Vagina (tissue), 2 donors: ENCODE results near the gene PPP1R13B. TPM values are rescaled to one million over a fixed set of nuclear protein-coding genes. Genes with fewer than 3 reads are reported as not detected.

ENCODE experiments used
- DNase-seq, 2 donors: peaks; one replicate each; pipeline ENCODE4 v3.0.0-alpha.2; 2017; ENCODE audit errors: extremely low spot score in 2 of 2
- H3K27ac ChIP-seq: fragments of 200-600 bp; sonication (generic); one replicate; pipeline ENCODE4 v1.5.1; 2019
- H3K27me3 ChIP-seq: fragments of 200-600 bp; sonication (generic); one replicate; pipeline ENCODE4 v1.5.1; 2019
- H3K36me3 ChIP-seq, 2 donors: fragments of 200-600 bp; sonication (generic); one replicate each; pipeline ENCODE4 v1.5.1; 2017 to 2019
- H3K4me1 ChIP-seq: fragments of 200-600 bp; sonication (generic); one replicate; pipeline ENCODE4 v1.5.1; 2019
- H3K4me3 ChIP-seq, 2 donors: fragments of 200-600 bp; sonication (generic); 1 replicate in 1 of 2; 2 replicates in 1 of 2; pipeline ENCODE4 v1.5.1; 2016 to 2019
- H3K9me3 ChIP-seq: fragments of 200-600 bp; sonication (generic); one replicate; pipeline ENCODE4 v1.5.1; 2019
- POLR2A ChIP-seq, 2 donors: fragments of 450-650 bp; IDR thresholded peaks; one replicate each; pipeline ENCODE4 v1.6.1; 2017; ENCODE audit warnings: antibody characterized with exemption in 2 of 2, mild to moderate bottlenecking in 2 of 2, moderate library complexity in 2 of 2
- POLR2AphosphoS5 ChIP-seq, 2 donors: sonication (generic); formaldehyde crosslinking; IDR thresholded peaks; one replicate each; pipeline ENCODE4 v1.9.0; 2017; ENCODE audit warnings: antibody characterized with exemption in 2 of 2, mild to moderate bottlenecking in 2 of 2, low read depth in 1 of 2; ENCODE audit not compliant: insufficient read depth in 1 of 2
- intact Hi-C: fragments of 100-400 bp; cut with DNase I; formaldehyde crosslinking; loops from one replicate; pipeline ENCODE4 v1.15.1; 2023
- total RNA-seq: library from RNA; depleted of rRNA; stranded (reverse); fragments of >200 nt; gene quantifications from one replicate; pipeline ENCODE4 v1.2.3, GENCODE V29; 2016
- TF ChIP-seq, protein P1 (sequence below), 3 experiments: fragments of 450-650 bp in 2 of 3; fragments of 200-600 bp in 1 of 3; sonication (generic) in 1 of 3; IDR thresholded peaks; one replicate each; pipeline ENCODE4 v1.5.1; 2017 to 2019; ENCODE audit warnings: antibody characterized with exemption in 3 of 3, mild to moderate bottlenecking in 2 of 3, moderate library complexity in 2 of 3

PPP1R13B gene
- total RNA-seq, 1 donor from 2014 or later, result 34.1 TPM

- no peaks in the 10 kb centered on the region for H3K9me3 ChIP-seq
- no peaks in the 10 kb centered on the region for H3K36me3 ChIP-seq
- TF ChIP-seq, protein P1, sequence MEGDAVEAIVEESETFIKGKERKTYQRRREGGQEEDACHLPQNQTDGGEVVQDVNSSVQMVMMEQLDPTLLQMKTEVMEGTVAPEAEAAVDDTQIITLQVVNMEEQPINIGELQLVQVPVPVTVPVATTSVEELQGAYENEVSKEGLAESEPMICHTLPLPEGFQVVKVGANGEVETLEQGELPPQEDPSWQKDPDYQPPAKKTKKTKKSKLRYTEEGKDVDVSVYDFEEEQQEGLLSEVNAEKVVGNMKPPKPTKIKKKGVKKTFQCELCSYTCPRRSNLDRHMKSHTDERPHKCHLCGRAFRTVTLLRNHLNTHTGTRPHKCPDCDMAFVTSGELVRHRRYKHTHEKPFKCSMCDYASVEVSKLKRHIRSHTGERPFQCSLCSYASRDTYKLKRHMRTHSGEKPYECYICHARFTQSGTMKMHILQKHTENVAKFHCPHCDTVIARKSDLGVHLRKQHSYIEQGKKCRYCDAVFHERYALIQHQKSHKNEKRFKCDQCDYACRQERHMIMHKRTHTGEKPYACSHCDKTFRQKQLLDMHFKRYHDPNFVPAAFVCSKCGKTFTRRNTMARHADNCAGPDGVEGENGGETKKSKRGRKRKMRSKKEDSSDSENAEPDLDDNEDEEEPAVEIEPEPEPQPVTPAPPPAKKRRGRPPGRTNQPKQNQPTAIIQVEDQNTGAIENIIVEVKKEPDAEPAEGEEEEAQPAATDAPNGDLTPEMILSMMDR (IDR thresholded peaks at IDR 0.05), result no peak
- TF ChIP-seq POLR2A (IDR thresholded peaks at IDR 0.05) (no peak), POLR2AphosphoS5 (IDR thresholded peaks at IDR 0.05; ENCODE audit: insufficient read depth in 1 of 2, low read depth in 1 of 2) (no peak)
- no peak overlapping the region for H3K4me3 ChIP-seq
- intact Hi-C loops, result no loop called here
- no peaks in the 10 kb centered on the region for H3K27me3 ChIP-seq
- peaks cover 16% of the 10 kb centered on the region for H3K4me1 ChIP-seq
- H3K27ac ChIP-seq, result no peak overlapping the region
- no peak for DNase-seq
Observed at GRCh38 chr14:103740991-103741689, 106.2 kb downstream of the PPP1R13B start.

DNA sequence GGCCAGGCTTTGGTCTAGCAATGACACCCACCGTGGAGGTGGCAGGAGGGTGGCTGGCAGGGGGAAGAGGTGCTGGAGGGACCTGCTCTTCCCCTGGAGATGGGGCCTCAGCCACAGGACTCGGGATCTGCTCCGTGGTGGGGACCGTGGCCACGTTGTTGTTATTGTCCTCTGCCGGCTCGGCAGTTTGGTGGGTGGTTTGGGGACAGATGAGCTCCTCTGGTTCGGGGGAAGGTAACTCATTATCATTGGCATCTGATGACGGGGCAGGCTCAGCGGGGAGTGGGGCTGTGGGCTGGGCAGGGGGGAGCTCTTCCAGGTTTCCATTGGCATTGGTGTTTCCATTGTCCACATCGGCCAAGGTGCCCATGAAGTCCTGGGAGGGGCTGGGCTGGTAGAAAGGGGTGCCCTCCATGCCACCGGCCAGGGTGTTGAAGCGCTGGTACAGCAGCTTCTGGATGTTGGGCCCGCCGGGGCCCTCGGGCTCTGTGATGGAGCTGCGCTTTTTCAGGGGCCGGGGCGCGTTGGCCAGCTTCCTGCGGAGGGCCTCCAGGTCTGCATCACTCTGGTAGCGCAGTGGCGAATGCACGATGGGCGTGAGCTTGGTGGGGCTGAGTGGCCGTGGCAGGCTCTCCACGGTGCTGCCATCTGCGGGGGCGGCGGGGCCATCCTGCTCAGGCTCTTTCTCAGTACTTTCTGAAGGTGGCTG lies 107.4 kb downstream of the PPP1R13B start:
- Histone ChIP-seq H3K4me1 (peaks cover 28% of the 10 kb centered on the region), H3K27ac (no peak overlapping the region), H3K36me3 (no peaks in the 10 kb centered on the region)

DNA sequence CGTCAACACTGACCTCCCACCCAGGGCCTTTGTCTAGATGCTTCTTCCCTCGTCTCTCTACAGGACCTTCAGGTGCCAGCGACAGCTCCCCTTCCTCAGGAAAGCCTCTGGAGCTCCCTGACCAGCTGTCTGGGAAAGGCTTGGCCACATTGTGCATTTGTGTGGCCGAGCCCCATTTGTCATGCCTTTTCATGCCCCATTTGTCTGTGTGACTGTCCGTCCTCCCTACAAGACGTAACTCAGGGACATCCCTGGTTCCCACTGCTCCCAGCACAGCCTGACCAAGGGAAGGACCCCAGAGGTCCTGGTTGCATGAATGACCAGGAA lies 107.9 kb downstream of the PPP1R13B start:
- H3K36me3 ChIP-seq, result peaks cover 0 to 3% of the 10 kb centered on the region in 2 donors
- no peak overlapping the region for H3K4me3 ChIP-seq
- TF ChIP-seq POLR2A (IDR thresholded peaks at IDR 0.05) (no peak), POLR2AphosphoS5 (IDR thresholded peaks at IDR 0.05; ENCODE audit: insufficient read depth in 1 of 2, low read depth in 1 of 2) (no peak)
- TF ChIP-seq, protein P1 (IDR thresholded peaks at IDR 0.05), result no peak
- intact Hi-C loops, result no loop called here
- no peak for DNase-seq
- H3K4me1 ChIP-seq, result peaks cover 33% of the 10 kb centered on the region
- H3K27me3 ChIP-seq, result no peaks in the 10 kb centered on the region
- H3K27ac ChIP-seq, result no peak overlapping the region
- H3K9me3 ChIP-seq, result no peaks in the 10 kb centered on the region

More for the DNA sequence above, 107.4 kb downstream of the PPP1R13B start:
- H3K27me3 ChIP-seq, result no peaks in the 10 kb centered on the region
- TF ChIP-seq, protein P1 (IDR thresholded peaks at IDR 0.05), result no peak
- TF ChIP-seq POLR2AphosphoS5 (IDR thresholded peaks at IDR 0.05; ENCODE audit: insufficient read depth in 1 of 2, low read depth in 1 of 2) (no peak), POLR2A (IDR thresholded peaks at IDR 0.05) (no peak)
- no peak for DNase-seq
- no peaks in the 10 kb centered on the region for H3K9me3 ChIP-seq
- H3K4me3 ChIP-seq, result no peak overlapping the region
- intact Hi-C loops, result no loop called here

DNA sequence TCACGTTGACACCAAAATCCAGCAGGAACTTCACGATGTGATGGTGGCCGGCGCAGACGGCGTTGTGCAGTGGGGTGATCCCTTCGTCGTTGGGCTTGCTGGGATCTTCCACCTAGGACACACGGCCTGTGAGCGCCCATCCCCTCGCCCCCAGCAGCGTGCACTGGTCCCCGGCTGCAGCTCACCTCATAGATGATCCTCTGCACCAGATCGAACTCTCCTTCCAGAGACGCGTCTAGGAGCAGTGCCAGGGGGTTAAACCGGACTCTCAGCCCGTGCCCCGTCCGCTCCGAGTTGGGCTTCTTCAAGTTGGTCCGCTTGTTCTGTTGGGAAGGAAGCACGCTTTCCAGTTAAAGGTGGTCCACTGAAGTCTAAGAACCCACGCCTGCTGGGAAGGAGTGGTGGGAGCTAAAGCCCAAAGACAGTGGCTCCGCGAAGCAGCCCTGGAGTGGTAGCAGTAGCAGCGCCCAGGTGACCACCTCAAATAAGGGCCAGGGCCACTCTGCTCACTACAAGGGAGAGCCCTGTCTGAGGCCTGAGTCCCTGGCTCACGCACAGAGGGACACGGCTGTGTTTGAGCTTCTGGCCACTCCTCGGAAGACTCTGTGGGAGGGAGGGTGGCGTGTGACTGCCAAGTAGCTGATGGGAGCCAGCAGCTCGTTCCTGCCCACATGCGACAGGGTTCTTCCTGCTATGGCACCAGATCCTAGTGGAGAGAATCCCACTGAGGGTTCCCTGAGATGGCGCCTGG lies 108.5 kb downstream of the PPP1R13B start:
- peaks cover 0 to 8% of the 10 kb centered on the region in 2 donors for H3K36me3 ChIP-seq
- no peaks in the 10 kb centered on the region for H3K27me3 ChIP-seq
- H3K27ac ChIP-seq, result no peak overlapping the region
- H3K4me1 ChIP-seq, result peaks cover 39% of the 10 kb centered on the region
- H3K9me3 ChIP-seq, result no peaks in the 10 kb centered on the region
- DNase-seq, result no peak
- TF ChIP-seq POLR2A (IDR thresholded peaks at IDR 0.05), result no peak
- no peak for TF ChIP-seq POLR2AphosphoS5 (IDR thresholded peaks at IDR 0.05; ENCODE audit: insufficient read depth in 1 of 2, low read depth in 1 of 2)
- TF ChIP-seq, protein P1 (IDR thresholded peaks at IDR 0.05), result no peak
- H3K4me3 ChIP-seq, result no peak overlapping the region
- intact Hi-C loops, result no loop called here
